ENCODE measurements around the gene CACNB2. TPM values are rescaled to one million over a fixed set of nuclear protein-coding genes. Genes with fewer than 3 reads are reported as not detected.
A peak's percentile ranks its signal among the peaks of the same experiment; 100 is the strongest.

The CACNB2 gene
- total RNA-seq, result 10 to 100 TPM; 37.5 to 51.1 (median 41.8) TPM
- polyA plus RNA-seq, result 13.1 TPM
- long read RNA-seq, donor 1, transcript CACNB2-207 (13 exons, 3,448 nt), result major isoform, 23 of 73 reads
- long read RNA-seq, donor 1, transcript CACNB2-211 (2 exons, 497 nt), result minor isoform, 8 of 73 reads
- long read RNA-seq, donor 1, partial matches to known transcripts, result 28 of 73 reads
- long read RNA-seq, donor 1, other reads (novel, unspliced or antisense), result 14 of 73 reads
- long read RNA-seq, donor 2, transcript CACNB2-207 (13 exons, 3,448 nt), result major isoform, 7 of 23 reads
- long read RNA-seq, donor 2, partial matches to known transcripts, result 9 of 23 reads
- long read RNA-seq, donor 2, other reads (novel, unspliced or antisense), result 4 of 23 reads
- long read RNA-seq, donor 3, transcript CACNB2-207 (13 exons, 3,448 nt), result major isoform, 34 of 114 reads
- long read RNA-seq, donor 3, partial matches to known transcripts, result 45 of 114 reads
- long read RNA-seq, donor 3, other reads (novel, unspliced or antisense), result 30 of 114 reads
- long read RNA-seq, donor 4, transcript CACNB2-207 (13 exons, 3,448 nt), result major isoform, 7 of 24 reads
- long read RNA-seq, donor 4, partial matches to known transcripts, result 6 of 24 reads
- long read RNA-seq, donor 4, other reads (novel, unspliced or antisense), result 9 of 24 reads

GRCh38 chr10:18140149-18140956, at the start of gene CACNB2:
Gene CACNB2, plus strand, starts transcription at chr10:18140424.
- WGBS, result under 1% methylated on average over 100 of the region's 100 CpGs
- Histone ChIP-seq H3K4me1 (ENCODE audit: control insufficient read depth, insufficient read depth, low read length) (no peaks in the 10 kb centered on the region), H3K4me3 (ENCODE audit: low read length) (peak within 1 kb of the TSS; percentile 67), H3K9me3 (ENCODE audit: control insufficient read depth, low read length) (no peaks in the 10 kb centered on the region), H3K27ac (ENCODE audit: low read length) (peak within 1 kb of the TSS; percentile 68), H3K27me3 (ENCODE audit: control insufficient read depth, insufficient read depth) (no peaks in the 10 kb centered on the region)
- DNase-seq, result peak; percentile 68 to 90 (median 89)
- peak; percentile 81 to 82 for ATAC-seq
- intact Hi-C loops (cut with DNase I), result loop anchor here in 2 of 4 donors (10.0 kb wide), 2 partner anchors 74 to 226 kb away; no protein-coding TSS in a partner anchor

DNA sequence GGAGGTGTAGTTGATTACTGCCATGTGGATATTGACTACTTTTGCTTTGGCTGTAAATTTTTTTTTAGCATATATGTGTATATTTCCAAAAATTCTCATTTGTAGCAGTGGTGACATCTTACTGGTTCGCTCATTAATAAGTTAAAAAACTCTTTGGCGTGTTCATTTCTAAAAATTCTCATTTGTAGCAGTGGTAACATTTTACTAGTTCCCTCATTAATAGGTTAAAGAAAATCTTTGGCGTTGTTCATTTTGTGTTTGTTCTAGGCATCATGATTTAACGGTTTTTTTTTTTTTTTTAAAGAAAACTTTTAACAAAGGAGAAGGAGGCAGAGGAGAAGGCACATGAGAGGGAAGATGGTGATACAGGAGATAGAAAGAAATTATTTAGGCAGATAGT, 45.9 kb upstream of the CACNB2 start:
- ATAC-seq, result no peak
- H3K9me3 ChIP-seq (ENCODE audit: control insufficient read depth, low read length), result no peaks in the 10 kb centered on the region
- WGBS, result 89% methylated on average over 4 of the region's 4 CpGs
- DNase-seq, result no peak
- no peak overlapping the region for H3K4me3 ChIP-seq (ENCODE audit: low read length)
- no peaks in the 10 kb centered on the region for H3K4me1 ChIP-seq (ENCODE audit: control insufficient read depth, insufficient read depth, low read length)
- H3K27me3 ChIP-seq (ENCODE audit: control insufficient read depth, insufficient read depth), result no peaks in the 10 kb centered on the region
- no peak overlapping the region for H3K27ac ChIP-seq (ENCODE audit: low read length)
- intact Hi-C loops (cut with DNase I), result no loop called here

- Histone ChIP-seq H3K4me3 (ENCODE audit: low read length) (no peak overlapping the region), H3K9me3 (ENCODE audit: control insufficient read depth, low read length) (no peaks in the 10 kb centered on the region), H3K27ac (ENCODE audit: low read length) (no peak overlapping the region), H3K4me1 (ENCODE audit: control insufficient read depth, insufficient read depth, low read length) (no peaks in the 10 kb centered on the region), H3K27me3 (ENCODE audit: control insufficient read depth, insufficient read depth) (no peaks in the 10 kb centered on the region)
- DNase-seq, result no peak
- WGBS, result 88% methylated on average over 2 of the region's 2 CpGs
- intact Hi-C loops (cut with DNase I), result no loop called here
- ATAC-seq, result no peak
These were observed 45.4 kb upstream of the CACNB2 start for GRCh38 chr10:18094793-18095192.

DNA sequence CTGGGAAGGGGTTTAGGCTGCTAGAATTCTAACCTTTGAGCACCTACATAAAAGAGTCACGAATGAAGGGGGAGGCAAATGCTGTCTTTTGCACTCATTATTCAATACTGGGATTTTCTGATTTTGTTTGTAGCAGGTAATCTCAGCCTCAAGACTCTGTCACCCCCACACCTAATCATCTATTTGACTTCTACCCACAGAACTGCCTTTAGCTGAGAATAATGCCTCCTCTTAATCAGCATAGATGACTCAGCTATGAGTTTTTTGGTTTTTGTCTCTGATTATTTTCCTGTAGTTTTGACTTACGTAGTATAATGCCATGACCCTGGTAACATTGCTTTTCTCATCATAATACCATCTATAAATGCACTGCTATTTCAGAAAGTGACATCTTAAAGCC, 42.7 kb upstream of the CACNB2 start:
- Histone ChIP-seq H3K27me3 (ENCODE audit: control insufficient read depth, insufficient read depth) (no peaks in the 10 kb centered on the region), H3K4me3 (ENCODE audit: low read length) (no peak overlapping the region), H3K27ac (ENCODE audit: low read length) (no peak overlapping the region), H3K9me3 (ENCODE audit: control insufficient read depth, low read length) (no peaks in the 10 kb centered on the region), H3K4me1 (ENCODE audit: control insufficient read depth, insufficient read depth, low read length) (no peaks in the 10 kb centered on the region)
- DNase-seq, result no peak
- ATAC-seq, result no peak
- 81% methylated on average over 2 of the region's 2 CpGs for WGBS
- intact Hi-C loops (cut with DNase I), result no loop called here

- Histone ChIP-seq H3K27me3 (ENCODE audit: control insufficient read depth, insufficient read depth) (no peaks in the 10 kb centered on the region), H3K27ac (ENCODE audit: low read length) (no peak overlapping the region), H3K4me3 (ENCODE audit: low read length) (no peak overlapping the region), H3K9me3 (ENCODE audit: control insufficient read depth, low read length) (no peaks in the 10 kb centered on the region), H3K4me1 (ENCODE audit: control insufficient read depth, insufficient read depth, low read length) (no peaks in the 10 kb centered on the region)
- ATAC-seq (no peak), DNase-seq (no peak)
- 81% methylated on average over 3 of the region's 3 CpGs for WGBS
- intact Hi-C loops (cut with DNase I), result no loop called here
These were observed 42.0 kb upstream of the CACNB2 start for GRCh38 chr10:18098201-18098600.

DNA sequence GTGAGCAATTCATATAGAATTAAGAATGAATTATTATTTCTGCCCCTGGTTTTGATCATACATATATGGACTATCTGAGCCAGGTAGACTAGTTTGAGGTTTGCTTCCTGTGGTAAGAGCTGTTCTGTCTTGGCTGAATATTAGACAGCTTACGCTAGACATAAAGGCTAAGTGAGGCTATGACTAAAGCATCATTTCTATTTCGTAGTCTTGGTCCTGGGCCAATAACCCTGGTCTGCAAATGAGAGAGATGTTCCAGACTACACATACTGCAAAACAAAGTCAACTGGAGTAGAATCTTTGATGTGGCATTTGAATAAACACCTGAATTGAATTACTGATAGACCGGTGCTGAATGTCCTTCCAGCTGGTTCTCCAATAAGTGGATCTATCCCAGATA, 40.8 kb upstream of the CACNB2 start:
- Histone ChIP-seq H3K4me1 (ENCODE audit: control insufficient read depth, insufficient read depth, low read length) (no peaks in the 10 kb centered on the region), H3K27me3 (ENCODE audit: control insufficient read depth, insufficient read depth) (no peaks in the 10 kb centered on the region), H3K9me3 (ENCODE audit: control insufficient read depth, low read length) (no peaks in the 10 kb centered on the region), H3K27ac (ENCODE audit: low read length) (no peak overlapping the region), H3K4me3 (ENCODE audit: low read length) (no peak overlapping the region)
- 84% methylated on average over 3 of the region's 3 CpGs for WGBS
- DNase-seq (no peak), ATAC-seq (no peak)
- intact Hi-C loops (cut with DNase I), result no loop called here

DNA sequence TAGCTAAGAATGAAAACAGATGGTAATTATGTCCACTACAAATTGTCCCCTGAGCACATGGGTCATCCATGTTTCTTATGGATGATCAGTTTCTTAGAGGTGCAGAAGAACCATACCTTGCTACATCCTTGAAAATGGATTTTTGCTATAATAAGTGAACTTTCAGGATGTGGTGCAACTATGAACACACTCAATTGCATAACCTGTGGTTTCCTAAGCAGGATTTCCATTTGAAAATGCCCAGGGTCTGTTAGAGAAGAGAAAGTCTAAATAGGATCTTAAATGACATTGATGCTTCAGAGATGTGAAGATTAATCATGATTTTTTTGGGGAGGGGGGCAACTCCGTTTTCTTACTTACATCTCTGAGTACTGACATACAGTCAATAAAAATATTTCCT, 39.6 kb upstream of the CACNB2 start:
- intact Hi-C loops (cut with DNase I), result loop anchor here in 1 of 4 donors (5.0 kb wide), 1 partner anchor 493 kb away; no protein-coding TSS in a partner anchor
- 61% methylated on average over 1 of the region's 1 CpG for WGBS
- DNase-seq, result no peak

GRCh38 chr10:18102404-18102803, 37.8 kb upstream of the CACNB2 start:
- WGBS, result 94% methylated on average over 1 of the region's 1 CpG
- Histone ChIP-seq H3K4me1 (ENCODE audit: control insufficient read depth, insufficient read depth, low read length) (peaks cover 2% of the 10 kb centered on the region), H3K9me3 (ENCODE audit: control insufficient read depth, low read length) (no peaks in the 10 kb centered on the region), H3K4me3 (ENCODE audit: low read length) (no peak overlapping the region), H3K27ac (ENCODE audit: low read length) (no peak overlapping the region), H3K27me3 (ENCODE audit: control insufficient read depth, insufficient read depth) (no peaks in the 10 kb centered on the region)
- intact Hi-C loops (cut with DNase I), result loop anchor here in 1 of 4 donors (5.0 kb wide), 1 partner anchor 495 kb away; no protein-coding TSS in a partner anchor
- no peak for DNase-seq
- no peak for ATAC-seq

More for the DNA sequence above, 39.6 kb upstream of the CACNB2 start:
- Histone ChIP-seq H3K4me3 (ENCODE audit: low read length) (no peak overlapping the region), H3K9me3 (ENCODE audit: control insufficient read depth, low read length) (no peaks in the 10 kb centered on the region), H3K27me3 (ENCODE audit: control insufficient read depth, insufficient read depth) (no peaks in the 10 kb centered on the region), H3K4me1 (ENCODE audit: control insufficient read depth, insufficient read depth, low read length) (no peaks in the 10 kb centered on the region), H3K27ac (ENCODE audit: low read length) (no peak overlapping the region)
- no peak for ATAC-seq

DNA sequence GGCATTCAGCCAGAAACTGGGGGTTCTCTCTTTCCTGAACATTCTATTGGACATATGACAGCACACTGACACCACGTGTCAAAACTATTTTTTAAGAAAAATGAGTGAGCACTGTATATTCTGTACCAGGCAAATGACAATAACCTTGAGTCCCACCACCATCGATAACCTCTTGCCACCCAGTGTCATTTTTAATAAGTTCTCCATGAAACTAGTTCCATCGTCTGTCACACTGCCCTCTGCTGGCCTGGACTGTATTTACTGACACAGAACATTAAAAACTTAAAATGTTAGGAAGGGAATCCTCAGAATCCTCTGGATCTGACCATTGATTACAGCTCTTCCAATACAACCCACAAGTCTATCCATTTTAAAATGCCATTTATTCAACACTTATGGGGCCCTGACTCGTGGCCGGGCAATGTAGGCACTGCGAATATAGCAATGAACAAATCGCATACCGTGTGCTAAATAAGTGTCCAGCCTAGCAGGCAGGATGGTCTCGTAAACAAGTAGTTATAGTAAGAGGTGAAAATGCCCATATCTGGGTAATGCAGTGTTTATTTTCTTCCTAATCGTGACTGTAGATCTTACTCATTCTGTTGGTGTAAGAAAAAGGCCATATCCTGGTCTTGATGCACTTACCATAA, 35.9 kb upstream of the CACNB2 start:
- no peaks in the 10 kb centered on the region for H3K27me3 ChIP-seq (ENCODE audit: control insufficient read depth, insufficient read depth)
- no peak overlapping the region for H3K4me3 ChIP-seq (ENCODE audit: low read length)
- H3K9me3 ChIP-seq (ENCODE audit: control insufficient read depth, low read length), result no peaks in the 10 kb centered on the region
- DNase-seq (peak; percentile 51 to 84 (median 63)), ATAC-seq (no peak)
- H3K27ac ChIP-seq (ENCODE audit: low read length), result no peak overlapping the region
- intact Hi-C loops (cut with DNase I), result loop anchor here in 1 of 4 donors (5.0 kb wide), 1 partner anchor 497 kb away; no protein-coding TSS in a partner anchor
- H3K4me1 ChIP-seq (ENCODE audit: control insufficient read depth, insufficient read depth, low read length), result peaks cover 2% of the 10 kb centered on the region
- WGBS, result 68% methylated on average over 10 of the region's 10 CpGs

DNA sequence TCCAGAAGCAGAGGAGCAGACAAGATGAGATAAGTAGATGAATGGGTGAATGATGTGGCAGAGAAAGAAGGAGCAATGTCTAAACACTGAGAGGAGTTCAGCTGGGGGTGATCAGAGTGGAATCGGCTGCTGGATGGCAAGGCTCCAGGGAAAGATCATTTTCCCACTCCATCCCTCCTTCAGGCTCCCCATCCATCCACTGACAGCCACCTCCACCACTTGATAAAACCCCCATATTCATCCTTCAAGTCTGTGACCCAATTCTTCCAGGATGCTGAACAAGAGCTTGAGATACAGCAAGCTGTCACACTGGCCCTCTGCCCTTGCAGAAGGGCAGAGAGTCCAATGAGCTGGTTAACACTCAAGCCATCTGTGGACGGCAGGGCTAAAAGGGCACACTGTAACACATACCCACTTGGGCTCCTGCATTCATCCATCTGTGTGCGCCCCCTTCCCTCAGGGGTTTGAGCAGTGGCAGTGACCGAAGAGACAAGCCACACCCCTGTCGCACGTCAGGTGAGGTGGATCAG, 30.8 kb upstream of the CACNB2 start:
- 79% methylated on average over 6 of the region's 6 CpGs for WGBS
- intact Hi-C loops (cut with DNase I), result no loop called here
- no peak for DNase-seq
- ATAC-seq, result no peak
- Histone ChIP-seq H3K9me3 (ENCODE audit: control insufficient read depth, low read length) (no peaks in the 10 kb centered on the region), H3K27me3 (ENCODE audit: control insufficient read depth, insufficient read depth) (no peaks in the 10 kb centered on the region), H3K4me1 (ENCODE audit: control insufficient read depth, insufficient read depth, low read length) (peaks cover 2% of the 10 kb centered on the region), H3K27ac (ENCODE audit: low read length) (no peak overlapping the region), H3K4me3 (ENCODE audit: low read length) (no peak overlapping the region)
